GM19372 (cell line): ENCODE results near the gene IPO11.
"Not testable (repeated sequence)": the region's sequence is repeated elsewhere in the genome, so short reads cannot be mapped to it uniquely, and the experiment has no call there.

ENCODE experiments used
- ATAC-seq: cut with Tn5 transposase; IDR thresholded peaks from one replicate; pipeline ENCODE4 v1.9.1; 2021; ENCODE audit warnings: mild to moderate bottlenecking, low read depth, moderate library complexity; ENCODE audit not compliant: unreplicated experiment

The IPO11 gene

DNA sequence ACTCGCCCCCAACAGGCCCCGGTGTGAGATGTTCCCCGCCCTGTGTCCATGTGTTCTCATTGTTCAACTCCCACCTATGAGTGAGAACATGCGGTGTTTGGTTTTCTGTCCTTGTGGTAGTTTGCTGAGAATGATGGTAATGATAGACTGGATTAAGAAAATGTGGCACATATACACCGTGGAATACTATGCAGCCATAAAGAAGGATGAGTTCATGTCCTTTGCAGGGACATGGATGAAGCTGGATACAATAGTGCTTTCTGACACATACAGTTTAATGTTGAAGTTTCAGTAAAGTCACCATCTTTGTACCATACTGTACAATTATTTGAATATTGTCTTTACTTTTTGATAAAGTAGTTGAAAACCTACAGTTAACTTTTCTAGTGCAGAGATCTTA is 96.2 kb downstream of the IPO11 start:
- not testable (repeated sequence) for ATAC-seq

DNA sequence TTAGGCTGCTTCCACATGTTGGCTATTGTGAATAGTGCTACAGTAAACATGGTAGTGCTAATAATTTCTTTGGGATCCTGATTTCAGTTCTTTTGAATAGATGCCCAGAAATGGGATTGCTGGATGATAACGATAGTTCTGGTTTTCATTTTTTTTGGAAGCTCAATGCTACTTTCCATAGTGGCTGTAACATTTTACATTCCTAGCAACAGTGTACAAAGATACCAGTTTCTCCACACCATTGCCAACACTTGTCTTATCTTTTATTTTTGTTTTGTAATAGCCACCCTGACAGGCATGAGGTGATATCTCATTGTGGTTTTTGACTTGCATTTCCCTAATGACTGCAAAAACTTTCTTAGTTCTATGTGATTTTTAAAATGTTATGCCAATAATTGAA is 97.2 kb downstream of the IPO11 start:
- no peak for ATAC-seq

DNA sequence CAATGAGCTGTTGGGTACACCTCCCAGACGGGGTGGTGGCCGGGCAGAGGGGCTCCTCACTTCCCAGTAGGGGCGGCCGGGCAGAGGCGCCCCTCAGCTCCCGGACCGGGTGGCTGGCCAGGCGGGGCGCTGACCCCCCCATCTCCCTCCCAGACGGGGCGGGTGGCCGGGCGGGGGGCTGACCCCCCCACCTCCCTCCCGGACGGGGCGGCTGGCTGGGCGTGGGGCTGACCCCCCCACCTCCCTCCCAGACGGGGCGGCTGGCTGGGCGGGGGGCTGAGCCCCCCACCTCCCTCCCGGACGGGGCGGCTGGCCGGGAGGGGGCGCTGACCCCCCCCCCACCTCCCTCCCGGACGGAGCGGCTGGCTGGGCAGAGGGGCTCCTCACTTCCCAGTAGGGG is 100.5 kb downstream of the IPO11 start:
- ATAC-seq, result not testable (repeated sequence)

DNA sequence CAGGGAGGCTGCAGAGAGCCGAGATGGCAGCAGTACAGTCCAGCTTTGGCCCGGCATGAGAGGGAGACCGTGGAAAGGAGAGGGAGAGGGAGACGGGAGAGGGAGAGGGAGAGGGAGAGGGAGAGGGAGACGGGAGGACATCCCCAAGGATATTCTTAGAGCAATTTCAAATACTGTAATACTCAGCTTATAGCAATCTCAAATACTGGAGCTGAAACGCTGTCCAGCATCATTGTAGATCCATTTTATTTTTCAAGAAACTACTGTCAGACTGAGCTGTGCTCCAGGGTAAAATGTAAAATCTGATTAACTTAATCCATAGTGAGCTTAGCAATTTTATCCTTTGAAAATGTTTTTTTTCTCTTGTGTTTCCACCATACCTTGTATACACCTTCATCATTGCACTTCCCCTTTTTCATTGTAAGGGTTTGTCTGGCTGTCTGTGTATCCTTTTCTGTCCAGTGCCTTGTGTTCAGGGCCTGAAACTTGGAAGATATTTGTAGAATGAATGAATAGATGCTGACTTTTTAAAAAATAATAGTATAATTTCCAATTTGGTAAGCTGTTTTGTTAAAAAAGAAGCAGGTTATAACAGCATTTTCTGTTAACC is 102.1 kb downstream of the IPO11 start:
- ATAC-seq, result no peak

DNA sequence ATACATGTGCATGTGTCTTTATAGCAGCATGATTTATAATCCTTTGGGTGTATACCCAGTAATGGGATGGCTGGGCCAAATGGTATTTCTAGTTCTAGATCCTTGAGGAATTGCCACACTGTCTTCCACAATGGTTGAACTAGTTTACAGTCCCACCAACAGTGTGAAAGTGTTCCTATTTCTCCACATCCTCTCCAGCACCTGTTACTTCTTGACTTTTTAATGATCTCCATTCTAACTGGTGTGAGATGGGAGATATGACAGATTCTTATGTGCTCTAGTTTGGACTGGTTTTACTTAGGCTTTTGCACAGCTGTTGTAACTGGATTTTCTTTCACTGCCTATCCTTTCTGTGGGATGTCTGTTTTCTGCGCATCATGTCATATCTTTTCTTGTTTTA is 108.2 kb downstream of the IPO11 start:
- not testable (repeated sequence) for ATAC-seq

DNA sequence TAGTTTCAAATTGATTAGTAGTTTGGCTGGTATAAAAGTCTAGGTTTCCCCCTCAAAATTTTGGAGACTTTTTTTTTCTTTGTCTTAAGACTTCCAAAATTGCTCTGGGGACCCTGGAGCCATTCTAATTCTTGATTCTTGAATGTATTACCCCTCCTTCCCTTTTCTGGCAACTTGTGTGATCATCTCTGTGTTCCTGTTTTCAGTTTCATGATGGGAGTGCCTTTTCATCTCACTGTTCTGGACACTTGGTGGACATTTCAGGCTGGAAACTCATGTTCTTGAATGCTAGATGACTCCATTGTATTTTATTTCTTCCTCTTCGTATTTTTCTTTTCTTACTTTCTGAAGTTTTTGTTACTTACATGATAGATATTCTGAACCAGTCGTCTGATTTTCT is 108.8 kb downstream of the IPO11 start:
- no peak for ATAC-seq

DNA sequence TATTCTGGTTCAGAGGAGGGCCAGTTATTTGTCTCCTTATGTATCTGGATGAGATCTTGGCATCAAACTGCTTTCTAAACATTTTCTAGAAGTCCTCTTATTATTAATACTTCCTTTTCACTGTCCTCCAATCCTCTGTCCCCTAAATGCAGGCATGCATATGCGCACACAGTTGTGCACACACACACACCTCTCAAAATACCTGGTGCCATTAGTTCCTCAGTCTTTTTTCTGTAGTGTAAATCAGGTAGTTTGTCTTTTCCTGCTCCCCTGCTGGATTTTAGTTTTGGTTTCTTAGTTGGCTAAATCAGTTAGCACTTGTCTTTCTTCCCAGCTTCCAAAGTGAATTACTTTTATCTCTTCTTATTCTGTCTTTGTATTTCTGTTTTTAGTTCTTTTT is 110.2 kb downstream of the IPO11 start:
- ATAC-seq, result no peak

DNA sequence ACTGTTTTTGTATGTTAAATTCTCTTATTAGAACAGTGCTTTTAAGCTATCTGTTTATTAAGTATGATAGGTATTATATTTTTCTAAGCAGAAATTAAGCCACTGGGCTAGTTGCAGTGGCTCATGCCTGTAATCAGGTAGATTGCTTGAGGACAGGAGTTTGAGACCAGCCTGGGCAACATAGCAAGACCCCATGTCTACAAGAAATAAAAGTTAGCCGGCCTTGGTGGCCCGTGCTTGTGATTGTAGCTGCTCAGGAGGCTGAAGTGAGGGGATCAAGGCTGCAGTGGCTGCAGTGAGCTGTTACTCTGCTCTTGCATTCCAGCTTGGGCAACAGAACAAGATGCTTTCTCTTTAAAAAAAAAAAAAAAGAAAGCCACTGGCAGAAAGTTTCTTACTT is 121.0 kb downstream of the IPO11 start:
- no peak for ATAC-seq

DNA sequence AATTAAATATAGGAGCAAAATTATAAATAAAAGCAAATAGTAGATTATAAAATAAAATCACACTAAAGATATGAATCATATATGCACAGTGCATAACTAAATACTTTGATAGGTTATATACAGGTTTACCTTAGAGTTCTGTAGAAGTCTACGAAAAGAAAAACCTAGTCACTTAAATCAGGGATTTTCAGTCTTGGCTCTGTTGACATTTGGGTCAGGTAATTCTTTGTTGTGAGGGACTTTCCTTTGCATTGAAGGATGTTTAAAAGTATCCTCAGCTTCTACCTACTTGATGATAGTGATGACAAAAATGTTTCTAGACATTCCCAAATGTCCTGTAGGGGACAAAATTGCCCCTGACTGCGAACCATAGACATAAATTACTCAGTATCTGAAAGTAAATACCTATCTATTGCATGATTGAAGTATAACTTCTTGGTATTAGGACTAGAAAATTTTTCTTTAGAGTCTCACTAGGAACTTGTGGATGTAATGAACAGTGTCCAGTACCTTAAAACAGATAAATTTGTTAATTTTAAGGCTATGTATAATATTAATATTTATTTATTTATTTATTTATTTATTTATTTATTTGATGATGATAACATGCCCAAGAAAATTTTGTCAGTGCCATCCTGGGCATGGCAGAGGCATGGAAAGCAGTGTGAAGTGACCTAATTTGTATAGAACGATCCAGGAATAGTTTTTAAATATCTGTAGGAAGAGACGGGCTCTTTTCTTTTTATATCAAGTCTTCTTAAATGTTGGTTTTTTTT is 122.1 kb downstream of the IPO11 start:
- ATAC-seq, result no peak

DNA sequence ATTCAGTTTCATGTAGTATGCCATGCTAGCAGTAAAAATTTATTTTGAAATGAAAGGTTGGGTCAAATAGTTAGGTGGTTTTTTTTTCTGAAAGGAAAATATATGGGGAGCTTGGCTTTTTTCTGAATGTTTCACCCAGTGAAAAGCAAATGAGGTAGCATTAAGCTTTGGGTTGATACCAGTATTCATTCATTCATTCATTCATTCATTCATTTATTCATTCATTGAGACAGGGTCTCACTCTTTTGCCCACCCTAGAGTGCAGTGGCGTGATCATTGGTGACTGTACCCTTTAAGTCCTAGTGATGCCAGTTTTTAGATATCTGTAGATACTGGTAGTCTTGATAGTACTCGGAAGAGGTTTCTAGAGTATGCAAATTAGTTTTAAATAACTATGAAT is 123.7 kb downstream of the IPO11 start:
- ATAC-seq, result no peak

DNA sequence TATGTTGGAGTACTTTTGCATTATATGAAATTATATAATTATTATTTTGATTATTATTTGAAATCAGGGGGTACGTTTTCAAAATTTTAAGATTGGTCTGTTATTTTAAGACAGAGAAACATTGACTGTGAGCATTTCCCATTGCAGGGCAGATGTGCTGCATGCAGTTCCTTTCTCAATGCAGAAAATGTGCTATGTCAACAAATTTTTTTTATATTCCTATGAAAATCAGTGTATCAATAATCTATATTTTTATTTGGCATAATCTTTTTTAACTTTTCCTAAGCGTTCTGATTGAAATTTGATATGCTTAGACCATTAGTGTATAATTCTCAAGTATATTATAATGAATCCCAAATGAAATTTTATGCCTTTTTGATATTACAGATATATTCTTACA is 124.2 kb downstream of the IPO11 start:
- ATAC-seq, result no peak

DNA sequence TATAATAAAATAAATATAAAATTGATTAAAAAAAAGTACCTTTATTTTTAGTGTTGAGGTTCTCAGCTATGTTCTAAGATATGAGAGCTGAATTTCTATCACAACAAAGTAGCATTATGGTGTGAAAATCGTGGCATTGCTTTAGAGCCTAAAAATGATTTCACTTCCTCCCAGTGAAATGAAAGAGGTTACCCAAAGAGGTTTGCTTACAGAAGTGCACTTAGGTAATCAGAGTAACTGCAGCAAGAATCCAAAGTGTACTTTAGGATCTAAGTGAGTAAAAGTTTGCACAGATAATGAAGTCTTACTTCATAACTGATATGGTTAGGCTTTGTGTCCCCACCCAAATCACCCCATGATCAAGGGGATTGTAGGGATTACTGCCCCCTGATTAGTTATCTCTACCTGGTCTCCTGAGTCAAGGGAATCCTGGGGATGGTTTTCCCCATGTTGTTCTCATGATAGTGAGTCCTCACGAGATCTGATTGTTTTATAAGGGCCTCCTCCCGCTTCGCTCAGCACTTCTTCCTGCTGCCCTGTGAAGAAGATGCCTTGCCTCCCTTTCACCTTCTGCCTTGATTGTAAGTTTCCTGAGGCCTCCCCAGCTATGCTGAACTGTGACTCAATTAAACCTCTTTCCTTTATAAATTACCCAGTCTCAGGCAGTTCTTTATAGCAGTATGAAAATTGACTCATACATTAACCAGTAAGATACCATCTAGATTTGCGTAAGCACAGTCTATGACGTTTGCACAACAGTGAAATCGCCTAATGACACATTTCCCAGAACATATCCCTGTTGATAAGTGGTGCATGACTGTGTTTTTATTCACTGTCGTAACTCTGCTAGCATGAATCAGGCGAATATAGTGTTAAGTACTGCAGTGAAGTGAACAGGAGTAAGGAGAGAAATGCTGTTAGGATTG is 125.7 kb downstream of the IPO11 start:
- no peak for ATAC-seq

DNA sequence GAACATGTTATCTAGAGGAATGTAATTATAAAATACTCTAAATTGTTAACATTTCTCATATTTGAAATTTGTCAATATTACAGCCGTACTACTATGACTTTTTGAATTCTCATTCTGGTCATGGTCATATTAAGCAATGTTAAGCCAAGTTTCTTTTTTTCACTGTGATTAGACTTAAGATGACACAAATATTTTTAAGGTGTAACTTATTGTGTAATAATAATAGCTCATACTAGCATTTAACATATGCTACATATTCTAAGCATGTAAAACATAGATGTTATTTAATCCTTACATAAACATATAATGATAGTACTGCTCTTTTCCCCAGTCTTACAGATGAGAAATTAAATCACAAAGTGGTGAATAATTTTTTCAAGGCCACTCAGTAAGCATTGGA is 130.2 kb downstream of the IPO11 start:
- ATAC-seq, result no peak

DNA sequence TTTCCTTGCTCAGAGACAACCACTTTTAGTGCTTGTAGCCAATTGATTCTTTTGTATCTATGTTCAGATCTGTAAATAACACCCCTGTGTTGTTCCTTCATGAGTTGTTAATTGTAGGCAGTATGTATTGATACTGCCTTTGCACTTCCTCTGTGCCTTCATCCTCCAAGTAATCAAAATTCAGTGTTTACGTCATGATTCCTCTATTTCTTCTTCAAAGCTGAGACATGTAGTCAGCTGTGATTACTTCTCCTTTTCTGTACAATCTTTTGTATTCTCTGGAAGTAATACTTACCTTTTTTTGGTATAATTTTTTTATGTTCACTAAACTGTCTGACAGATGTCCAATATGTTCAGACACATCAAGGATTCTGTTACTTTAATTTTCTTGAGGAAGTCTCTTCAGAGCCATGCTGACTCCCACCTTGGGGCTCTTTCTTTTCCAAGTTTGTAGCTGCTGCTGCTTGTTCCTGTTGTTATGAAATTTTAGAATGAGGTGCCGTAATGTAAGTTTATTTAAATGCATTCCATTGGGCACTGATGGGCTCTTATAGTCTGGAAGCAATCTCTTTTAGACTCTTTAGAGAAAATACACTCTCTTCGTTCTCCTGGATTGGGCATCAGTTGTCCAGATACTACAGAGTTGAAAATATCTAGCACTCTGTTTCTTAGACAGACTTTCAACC is 135.5 kb downstream of the IPO11 start:
- no peak for ATAC-seq

DNA sequence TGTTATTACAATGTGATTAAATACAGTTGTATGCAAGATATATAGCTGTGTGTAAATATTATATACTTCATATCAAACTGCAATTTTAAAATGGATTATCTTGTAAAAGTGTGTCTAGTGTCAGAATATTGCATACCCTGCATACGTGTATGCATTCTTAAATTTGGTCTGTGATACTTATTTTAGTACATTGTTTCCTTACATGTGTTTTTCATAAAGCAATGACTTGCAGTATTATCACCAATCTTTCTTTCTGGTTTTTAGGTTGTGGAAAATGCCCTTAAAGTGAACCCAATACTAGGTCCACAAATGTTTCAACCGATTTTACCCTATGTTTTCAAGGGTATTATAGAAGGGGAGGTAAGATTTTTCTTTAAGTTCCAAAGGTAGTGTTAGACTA is 137.5 kb downstream of the IPO11 start:
- ATAC-seq, result no peak

DNA sequence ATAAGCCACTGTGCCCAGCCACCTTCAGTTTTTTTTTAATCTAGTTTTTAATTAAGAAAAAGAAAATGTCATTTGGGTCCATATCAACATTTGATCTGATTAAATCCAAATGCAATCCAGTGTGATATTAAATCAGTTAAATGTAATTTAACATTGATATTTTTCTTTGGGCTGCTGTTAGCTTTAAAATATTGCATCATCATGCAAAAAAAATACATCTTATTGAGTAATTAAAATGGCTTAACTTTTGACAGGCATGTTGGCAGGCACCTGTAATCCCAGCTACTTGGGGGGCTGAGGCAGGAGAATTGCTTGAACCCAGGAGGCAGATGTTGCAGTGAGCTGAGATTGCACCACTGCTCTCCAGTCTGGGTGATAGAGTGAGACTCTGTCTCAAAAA is 143.4 kb downstream of the IPO11 start:
- no peak for ATAC-seq

DNA sequence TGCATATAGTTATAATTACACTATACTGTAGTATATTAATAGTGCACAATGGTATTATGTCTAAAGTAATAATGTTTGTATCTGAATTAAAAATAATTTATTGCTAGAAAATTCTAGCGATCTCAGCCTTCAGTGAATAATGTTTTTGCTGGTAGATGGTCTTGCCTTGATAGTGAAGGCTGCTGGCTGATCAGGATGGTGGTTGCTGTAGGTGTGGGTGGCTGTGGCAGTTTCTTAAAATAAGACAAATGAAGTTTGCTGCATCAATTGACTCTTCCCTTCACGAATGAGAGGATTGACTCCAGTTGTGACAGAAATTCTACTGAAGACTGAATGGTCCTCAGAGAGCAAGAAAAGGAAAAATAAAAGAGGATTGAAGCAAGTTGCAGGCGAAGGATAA is 146.4 kb downstream of the IPO11 start:
- no peak for ATAC-seq

DNA sequence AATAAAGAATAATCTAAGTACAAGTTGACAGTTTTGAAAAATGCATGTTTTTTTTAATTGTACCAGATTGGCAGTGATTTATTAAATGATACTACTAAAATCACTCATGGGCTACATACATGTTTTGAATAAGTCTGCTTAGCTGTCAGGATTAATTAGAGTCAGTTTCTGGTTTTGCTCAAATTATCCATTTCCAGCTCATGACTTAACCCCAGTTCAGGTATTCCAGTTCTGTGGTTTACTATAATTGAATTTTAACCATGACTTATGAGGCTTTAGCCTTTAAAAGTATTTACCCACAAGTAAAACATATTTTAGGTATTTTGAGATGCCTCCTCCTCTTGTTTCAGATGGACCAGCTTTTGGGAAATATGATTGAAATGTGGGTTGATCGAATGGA is 148.2 kb downstream of the IPO11 start:
- no peak for ATAC-seq

DNA sequence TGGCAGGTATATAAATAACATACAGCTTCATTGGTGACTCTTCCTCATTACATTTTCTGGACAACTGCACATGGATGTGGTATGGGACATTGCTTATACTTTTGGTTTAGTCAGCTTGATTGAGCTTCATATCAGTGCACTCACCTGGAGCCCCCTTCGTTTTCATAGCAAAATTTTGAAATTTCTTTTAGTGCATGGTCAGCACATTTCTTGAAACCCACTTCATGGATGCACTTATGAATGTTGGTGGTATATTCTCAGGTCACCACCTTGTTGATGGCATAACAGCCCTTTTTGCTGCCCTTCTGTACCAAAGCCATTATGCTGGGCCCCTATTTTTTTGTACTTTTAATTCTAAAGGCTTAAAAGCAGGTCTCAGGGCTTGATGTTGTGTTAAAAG is 149.3 kb downstream of the IPO11 start:
- no peak for ATAC-seq

DNA sequence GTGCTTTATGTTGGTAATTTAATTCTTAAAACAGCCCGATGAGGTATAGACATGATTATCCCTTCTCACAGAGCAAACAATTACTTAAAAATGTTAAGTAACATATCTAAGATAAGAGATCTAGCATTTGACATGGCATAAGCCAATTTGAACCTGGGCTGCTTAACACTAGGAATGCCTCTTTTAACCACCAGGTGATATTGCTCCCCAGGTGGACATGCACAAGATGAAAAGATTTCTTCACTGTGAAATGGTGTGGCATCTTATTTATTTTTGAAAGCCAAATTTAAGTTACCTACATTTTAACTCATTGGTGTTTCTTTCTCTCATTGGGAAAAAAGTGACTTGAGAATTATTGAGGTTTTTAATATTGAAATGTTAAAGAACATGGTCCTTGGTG is 150.3 kb downstream of the IPO11 start:
- no peak for ATAC-seq

DNA sequence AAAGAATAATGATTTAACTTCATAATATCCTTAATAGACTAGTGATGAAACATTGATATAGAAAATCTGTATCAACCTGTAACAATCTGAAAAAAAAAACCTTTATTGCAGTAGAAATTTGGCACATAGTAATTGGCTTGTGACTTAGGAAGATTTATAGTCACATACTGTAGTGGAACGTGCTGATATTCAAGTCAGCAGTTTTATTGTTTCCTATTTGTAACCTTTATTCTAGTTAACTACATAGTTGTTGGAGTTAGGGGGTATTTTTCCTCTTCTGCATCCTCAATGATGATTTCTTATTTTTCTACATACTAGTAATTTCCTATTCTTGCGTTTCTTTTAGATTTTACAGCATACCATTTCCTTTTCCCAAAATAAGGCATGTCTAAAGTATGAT is 151.5 kb downstream of the IPO11 start:
- no peak for ATAC-seq
